GM12874 (cell line): Measurements from ENCODE around the gene MCMBP.

ENCODE experiments used
- CTCF ChIP-seq: IDR thresholded peaks from 2 replicates; pipeline ENCODE4 v1.5.1; 2011; ENCODE audit warnings: low read depth, mild to moderate bottlenecking, control low read depth, low read length, moderate library complexity; ENCODE audit not compliant: insufficient read depth

Gene MCMBP

GRCh38 chr10:119849031-119849789 lies 23.4 kb downstream of the MCMBP start:
- TF ChIP-seq CTCF, result no peak

GRCh38 chr10:119845656-119846055 lies 27.0 kb downstream of the MCMBP start:
- TF ChIP-seq CTCF, result no peak

- TF ChIP-seq CTCF, result no peak
Observed at GRCh38 chr10:119834188-119834587, 38.5 kb downstream of the MCMBP start.

- TF ChIP-seq CTCF, result no peak
Observed at GRCh38 chr10:119832951-119833350, 39.7 kb downstream of the MCMBP start.

- TF ChIP-seq CTCF, result no peak
Observed at GRCh38 chr10:119831656-119832055, 41.0 kb downstream of the MCMBP start.

GRCh38 chr10:119830851-119831250 lies 41.8 kb downstream of the MCMBP start:
- TF ChIP-seq CTCF, result no peak

- TF ChIP-seq CTCF, result no peak
Observed at GRCh38 chr10:119829429-119829828, 43.2 kb downstream of the MCMBP start.

- no peak for TF ChIP-seq CTCF
Observed at GRCh38 chr10:119827430-119827829, 45.2 kb downstream of the MCMBP start.
